Measurements from ENCODE around the gene RSPH3.

Gene RSPH3

DNA sequence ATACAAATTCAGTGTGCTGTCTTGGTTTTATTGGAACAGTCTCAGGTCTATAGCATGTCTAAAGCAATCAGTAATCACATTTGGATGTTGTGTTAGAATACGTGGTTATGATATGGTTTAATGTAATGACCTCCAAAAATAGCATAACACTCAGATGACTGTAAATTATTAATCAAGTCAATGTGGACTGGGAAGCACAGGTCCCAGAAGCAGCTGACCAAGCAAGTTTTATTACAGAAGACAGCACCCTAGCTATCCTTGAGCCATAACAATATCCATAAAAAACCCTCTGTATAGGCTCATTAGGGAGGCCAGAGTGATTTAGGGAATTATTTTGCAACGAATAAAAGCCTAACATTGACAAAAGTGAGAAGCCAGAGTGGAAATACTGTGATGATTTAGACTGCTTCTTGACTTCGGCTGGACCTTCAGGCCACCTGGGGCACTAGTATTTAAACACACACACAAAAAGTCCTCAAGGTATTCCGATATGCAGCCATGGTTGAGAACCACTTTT is 66.9 kb downstream of the RSPH3 start:
- DNase-seq (ENCODE audit: low read depth), result no peak

DNA sequence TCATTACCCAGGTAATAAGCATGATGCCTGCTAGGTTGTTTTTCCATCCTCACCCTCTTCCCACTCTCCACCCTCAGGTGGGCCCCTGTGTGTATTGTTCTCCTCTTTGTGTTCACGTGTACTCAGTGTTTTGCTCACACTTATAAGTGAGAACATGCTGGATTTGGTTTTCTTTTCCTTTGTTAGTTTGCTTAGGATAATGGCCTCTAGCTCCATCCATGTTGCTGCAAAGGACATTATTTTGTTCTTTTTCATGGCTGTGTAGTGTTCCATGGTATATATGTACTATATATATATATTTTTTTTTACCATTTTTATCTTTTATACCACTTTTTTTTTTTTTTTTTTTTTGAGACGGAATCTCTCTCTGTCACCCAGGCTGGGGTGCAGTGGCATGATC is 71.9 kb downstream of the RSPH3 start:
- DNase-seq (ENCODE audit: low read depth), result no peak

DNA sequence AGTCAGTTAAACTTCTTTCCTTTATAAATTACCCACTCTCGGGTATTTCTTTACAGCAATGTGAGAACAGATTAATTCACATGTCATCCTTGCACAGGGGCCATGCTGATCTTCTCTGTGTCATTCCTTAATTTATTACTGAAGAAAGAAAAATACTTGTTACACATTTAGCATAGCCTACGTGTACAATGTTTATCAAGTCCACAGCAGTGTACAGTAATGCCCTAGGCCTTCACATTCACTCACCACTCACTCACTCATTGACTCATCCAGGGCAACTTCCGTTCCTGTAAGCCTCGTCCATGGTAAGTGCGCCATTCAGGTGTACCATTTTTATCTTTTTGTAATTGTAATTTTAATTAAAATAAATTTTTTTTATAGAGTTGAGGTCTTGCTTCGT is 73.6 kb downstream of the RSPH3 start:
- no peak for DNase-seq (ENCODE audit: low read depth)

DNA sequence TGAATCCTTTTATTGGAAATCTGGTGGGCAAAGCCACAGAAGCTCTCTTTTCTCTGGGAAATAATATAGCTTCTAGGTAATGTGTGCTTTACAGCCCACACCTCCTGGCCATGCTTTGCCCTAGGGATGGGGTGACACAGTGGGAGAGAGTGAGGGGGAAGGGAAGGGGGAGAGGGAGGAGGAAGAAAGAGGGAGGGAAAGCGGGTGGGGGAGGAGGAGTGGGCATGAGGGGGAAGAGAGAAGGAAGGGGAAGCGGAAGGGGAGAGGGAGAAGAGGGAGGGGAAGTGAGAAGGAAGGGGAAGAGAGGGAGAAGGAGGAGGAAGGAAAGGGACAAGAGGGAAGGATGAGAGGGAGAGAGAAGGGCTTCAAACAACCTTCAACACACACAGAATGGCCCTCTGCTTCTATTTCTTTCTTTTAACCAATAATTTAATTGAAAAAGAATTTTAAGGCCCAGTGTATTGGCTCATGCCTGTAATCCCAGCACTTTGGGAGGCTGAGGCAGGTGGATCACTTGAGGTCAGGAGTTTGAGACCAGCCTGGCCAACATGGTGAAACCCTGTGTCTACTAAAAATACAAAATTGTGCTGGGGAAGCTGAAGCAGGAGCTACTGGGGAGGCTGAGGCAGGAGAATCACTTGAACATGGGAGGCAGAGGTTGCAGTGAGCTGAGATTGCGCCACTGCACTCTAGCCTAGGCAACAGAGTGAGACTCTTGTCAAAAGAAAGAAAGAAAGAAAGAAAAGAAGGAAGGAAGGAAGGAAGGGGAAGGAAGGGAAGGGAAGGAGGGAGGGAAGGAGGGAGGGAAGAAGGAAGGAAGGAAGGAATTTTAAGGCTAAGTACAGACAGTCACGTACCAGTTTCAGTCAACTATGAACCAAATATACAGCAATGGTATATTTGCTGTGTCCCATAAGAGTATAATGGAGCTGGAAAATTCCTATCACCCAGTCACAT is 75.2 kb downstream of the RSPH3 start:
- DNase-seq (ENCODE audit: low read depth), result no peak

DNA sequence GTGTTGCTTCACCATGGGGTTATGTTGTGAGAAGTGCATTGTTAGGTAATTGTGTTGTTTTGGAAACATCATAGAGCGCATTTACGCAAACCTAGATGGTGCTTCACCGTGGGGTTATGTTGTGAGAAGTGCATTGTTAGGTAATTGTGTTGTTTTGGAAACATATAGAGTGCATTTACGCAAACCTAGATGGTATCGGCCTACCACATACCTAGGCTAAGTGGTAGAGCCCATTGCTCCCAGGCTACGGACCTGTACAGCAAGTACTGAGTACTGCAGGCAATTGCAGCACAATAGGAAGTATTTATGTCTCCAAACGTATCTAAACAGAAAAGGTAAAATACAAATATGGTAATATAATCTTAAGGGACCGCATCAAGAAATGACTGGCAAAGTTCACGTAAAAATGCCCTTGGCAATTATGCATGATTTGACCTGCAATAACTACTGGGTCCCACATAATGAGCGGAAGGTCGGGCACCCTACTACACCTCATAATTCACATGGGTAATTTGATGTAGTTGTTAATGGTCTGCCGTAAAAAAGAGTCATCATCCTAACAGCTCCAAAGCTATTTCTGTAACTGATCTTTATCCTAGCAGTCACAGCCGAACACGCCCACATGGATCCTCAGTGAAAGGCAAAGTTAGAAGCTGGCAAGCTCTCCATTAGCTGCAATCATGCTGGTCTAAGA is 76.0 kb downstream of the RSPH3 start:
- no peak for DNase-seq (ENCODE audit: low read depth)

Data from activated T-cell treated with anti-CD3 and anti-CD28 coated beads for 1 hour (primary cell).